Effector CD4-positive, alpha-beta T cell (primary cell): Measurements from ENCODE around the gene KDM5A.
"Not testable (repeated sequence)": the region's sequence is repeated elsewhere in the genome, so short reads cannot be mapped to it uniquely, and the experiment has no call there.

Experiments
- DNase-seq: peaks from one replicate; pipeline ENCODE4 v3.0.0-alpha.2; 2020

The KDM5A gene

DNA sequence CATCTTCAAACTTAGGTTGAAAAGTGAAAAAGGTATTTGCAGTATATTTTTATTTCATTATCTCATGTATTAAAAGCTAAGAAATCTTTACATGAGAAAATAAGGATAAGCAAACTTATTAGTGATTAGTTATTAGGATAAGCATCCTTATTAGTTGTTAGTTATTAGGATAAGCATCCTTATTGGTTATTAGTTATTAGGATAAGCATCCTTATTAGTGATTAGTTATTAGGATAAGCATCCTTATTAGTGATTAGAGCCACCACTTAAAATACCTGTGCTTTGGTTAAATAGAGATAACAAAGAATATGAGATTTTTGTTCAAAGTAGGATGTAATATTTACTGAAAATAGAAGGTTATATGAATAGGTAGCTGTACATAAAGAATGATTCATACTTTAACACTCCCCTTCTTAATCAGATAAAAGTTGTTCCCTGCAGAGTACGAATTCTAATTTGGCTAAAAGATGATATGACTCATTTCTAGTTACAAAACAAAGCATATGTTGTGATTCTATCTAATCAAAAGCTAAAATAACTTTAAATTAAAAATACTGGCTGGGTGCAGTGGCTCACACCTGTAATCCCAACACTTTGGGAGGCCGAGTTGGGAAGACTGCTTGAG is 56.4 kb downstream of the KDM5A start:
- no peak for DNase-seq

DNA sequence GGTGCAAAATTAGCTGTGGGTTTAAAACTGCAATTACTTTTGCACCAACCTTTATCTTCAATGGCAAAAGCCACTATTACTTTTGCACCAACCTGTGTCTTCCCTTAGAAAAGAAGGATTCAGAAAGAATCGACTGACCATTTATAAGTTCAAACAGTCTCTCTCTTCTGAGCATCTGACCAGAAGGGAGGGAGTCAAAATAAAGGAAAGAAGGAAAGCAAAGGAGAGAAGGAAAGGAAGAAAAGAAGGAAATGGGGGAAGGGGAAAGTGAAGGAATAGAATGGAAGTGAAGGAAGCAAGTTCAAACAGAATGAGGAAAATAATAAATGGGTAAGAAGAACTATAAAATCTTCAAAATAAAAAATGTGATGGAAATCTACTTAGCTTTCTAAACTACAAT is 57.8 kb downstream of the KDM5A start:
- DNase-seq = no peak

DNA sequence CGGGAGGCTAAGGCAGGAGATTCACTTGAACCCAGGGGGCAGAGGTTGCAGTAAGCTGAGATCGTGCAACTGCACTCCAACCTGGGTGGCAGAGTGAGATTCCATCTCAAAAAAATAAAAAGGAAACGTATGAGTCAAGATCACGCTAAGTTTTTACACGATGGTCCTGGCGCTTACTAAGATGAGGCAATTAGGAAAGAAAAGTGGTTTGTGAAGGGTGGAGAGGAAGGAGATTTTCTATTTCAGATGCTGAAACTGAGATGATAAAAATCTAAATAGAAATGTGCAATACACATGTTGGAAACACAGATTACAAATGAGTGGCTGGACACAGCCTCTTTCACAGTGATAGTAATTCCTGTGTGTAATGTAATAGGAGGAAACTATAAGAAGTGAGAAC is 63.2 kb downstream of the KDM5A start:
- DNase-seq = no peak

DNA sequence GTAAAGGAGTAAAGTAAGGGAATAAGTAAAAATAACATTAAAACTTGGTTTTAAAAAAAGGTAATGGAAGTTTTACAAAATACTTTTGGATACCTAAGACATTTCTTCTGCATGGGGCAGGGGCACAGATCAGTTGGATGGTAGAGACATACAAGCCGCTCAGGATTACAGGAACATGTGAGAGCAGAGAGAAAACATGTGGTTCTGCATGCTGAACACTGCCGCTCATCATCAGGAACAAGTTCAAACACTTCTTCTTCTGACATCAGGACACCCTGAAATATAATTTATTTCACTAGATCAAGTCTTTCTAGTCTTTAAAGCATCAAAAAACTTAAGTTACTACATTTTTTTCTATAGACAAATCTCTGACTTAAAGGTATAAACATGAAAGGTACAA is 65.6 kb downstream of the KDM5A start:
- DNase-seq = no peak

DNA sequence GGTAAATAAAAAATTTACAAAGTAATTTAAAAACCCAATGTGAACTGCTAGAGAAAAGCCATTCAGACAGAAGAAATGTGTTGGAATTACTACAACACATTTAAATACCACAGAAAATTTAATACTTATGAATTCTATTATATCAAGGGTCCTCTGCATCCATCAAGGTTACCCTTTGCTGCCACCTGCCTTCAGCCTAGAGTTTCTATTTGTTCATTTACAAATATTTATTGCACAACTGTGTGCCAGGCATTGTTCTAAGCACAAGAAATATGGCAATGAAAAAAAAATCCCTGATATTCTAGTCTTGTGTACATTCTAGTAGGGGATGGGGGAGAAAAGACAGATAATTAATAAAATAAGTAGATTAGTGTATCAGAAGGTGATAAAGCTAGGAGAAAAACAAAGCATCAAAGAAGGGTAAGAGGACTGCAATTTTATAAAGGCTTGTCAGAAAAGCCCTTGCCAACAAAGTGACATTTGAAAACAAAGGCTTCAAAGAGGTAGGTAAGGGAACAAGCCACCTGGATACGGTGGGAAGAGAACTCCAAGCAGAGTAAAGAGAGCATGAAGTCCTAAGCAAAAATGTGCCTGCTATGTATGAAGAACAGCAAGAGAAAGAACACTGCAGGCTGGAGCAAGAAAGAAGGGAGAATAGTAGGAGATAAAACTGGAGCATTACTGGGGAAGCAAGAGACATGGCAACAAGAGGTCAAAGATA is 67.4 kb downstream of the KDM5A start:
- no peak for DNase-seq

DNA sequence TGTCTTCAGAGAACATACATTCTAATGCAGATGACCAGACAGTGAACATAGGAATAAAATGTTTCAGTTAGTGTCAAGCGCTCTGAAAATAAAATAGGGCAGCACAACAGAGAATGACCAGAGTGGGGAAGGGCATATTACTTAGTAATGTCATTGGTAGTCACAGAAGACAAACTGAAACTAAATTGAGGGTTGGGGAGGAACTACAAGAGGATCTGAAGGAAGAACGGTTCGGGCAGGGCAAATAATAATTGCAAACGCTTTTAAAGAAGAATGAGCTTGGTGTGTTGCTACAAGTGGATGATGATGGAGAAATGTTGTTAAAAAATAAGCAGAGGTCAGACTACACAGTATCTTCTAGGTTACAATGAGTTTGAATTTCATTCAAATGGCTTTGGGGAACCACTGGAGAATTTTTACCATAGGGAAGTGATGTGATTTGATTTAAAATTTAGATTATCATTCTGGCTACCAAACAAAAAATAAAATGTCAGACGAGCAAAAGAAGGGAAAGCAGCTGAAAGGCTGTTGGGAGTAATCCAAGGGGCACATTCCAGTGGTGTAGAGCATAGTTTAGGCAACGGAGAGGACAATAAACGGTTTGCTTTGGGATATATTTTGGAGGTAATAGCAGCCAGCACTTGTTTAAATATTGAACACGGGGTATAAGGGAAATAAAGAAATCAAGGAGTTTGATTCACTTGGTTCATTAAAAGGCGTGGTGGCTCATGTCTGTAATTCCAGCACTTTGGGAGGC is 70.2 kb downstream of the KDM5A start:
- DNase-seq = no peak

DNA sequence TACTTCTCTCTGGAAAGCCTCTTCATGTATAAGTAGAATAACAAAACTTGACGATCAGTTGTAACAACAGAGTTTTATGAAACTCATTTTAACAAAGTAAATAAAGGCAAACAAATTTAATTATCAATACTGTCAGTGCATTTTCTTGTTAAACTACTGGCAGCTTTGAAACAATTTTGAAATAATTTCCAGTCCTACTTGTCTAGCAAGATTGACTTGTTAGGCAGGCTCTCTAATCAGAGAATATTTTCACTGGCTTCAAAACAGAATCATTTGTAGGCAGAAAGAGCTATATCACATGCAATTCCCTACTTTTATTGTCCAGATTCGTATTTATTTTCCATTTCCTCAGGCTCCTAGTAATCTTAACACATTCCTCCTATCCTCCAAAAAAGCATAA is 80.6 kb downstream of the KDM5A start:
- no peak for DNase-seq

DNA sequence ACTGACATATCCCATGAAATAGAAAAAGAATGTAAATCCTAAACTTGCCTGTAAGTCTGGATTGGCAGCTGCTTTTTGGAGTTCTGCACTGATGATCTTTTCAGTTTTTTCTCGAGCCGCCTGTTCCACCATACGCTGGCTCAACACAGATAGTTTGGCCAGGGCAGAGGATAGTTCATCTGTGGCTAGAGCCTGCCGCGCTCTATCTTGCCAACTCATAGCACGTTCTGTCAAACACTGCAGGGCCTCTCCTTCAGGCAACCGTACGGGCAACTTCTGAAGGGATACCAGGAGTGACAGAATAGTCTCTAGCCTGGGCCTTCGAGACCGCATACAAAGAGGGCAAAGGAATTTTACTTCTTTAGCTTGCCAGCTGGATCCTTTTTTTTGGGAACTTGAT is 81.7 kb downstream of the KDM5A start:
- no peak for DNase-seq

DNA sequence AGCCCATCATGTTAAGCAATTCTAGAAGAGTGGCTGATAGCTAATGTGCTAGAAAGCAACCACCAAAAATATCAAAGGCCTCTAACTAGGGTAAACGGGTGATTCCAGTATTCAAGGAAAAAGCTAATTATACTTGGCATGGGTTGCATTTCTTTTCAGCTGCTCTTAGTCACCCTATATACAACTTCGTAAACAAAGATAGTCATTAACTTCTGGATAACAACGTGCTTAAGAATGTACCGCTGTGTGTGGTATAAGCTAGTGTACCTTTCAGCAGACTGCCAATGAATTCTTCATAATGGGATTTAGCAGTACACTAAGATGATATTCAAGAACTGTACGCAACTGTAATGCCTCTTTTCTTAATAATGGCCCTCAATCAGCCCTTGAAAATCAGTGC is 84.3 kb downstream of the KDM5A start:
- DNase-seq = no peak

DNA sequence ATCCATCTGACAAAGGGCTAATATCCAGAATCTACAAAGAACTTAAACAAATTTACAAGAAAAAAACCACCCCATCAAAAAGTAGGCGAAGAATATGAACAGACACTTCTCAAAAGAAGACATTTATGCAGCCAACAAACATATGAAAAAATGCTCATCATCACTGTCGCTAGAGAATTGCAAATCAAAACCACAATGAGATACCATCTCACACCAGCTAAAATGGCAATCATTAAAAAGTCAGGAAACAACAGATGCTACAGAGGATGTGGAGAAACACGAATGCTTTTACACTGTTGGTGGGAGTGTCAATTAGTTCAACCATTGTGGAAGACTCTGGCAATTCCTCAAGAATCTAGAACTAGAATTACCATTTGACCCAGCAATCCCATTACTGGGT is 86.4 kb downstream of the KDM5A start:
- DNase-seq = not testable (repeated sequence)

DNA sequence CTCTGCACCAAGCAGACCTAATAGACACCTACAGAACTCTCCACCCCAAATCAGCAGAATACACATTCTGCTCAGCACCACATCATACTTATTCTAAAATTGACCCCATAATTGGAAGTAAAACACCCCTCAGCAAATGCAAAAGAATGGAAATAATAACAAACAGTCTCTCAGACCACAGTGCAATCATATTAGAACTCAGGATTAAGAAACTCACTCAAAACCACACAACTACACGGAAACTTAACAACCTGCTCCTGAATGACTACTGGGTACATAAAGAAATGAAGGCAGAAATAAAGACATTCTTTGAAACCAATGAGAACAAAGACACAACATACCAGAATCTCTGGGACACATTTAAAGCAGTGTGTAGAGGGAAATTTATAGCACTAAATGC is 89.0 kb downstream of the KDM5A start:
- DNase-seq = not testable (repeated sequence)

DNA sequence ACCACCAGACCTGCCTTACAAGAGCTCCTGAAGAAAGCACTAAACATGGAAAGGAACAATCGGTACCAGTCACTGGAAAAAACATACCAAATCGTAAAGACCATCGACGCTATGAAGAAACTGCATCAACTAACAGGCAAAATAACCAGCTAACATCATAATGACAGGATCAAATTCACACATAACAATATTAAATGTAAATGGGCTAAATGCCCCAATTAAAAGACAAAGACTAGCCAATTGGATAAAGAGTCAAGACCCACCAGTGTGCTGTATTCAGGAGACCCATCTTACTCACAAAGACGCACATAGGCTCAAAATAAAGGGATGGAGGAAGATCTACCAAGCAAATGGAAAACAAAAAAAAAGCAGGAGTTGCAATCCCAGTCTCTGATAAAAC is 89.6 kb downstream of the KDM5A start:
- not testable (repeated sequence) for DNase-seq

DNA sequence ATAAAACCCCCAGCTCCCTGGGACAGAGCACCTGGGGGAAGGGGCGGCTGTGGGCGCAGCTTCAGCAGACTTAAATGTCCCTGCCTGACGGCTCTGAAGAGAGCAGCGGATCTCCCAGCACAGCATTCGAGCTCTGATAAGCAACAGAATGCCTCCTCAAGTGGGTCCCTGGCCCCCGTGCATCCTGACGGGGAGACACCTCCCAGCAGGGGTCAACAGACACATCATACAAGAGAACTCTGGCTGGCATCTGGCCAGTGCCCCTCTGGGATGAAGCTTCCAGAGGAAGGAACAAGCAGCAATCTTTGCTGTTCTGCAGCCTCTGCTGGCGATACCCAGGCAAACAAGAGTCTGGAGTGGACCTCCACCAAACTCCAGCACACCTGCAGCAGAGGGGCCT is 91.1 kb downstream of the KDM5A start:
- DNase-seq = not testable (repeated sequence)

DNA sequence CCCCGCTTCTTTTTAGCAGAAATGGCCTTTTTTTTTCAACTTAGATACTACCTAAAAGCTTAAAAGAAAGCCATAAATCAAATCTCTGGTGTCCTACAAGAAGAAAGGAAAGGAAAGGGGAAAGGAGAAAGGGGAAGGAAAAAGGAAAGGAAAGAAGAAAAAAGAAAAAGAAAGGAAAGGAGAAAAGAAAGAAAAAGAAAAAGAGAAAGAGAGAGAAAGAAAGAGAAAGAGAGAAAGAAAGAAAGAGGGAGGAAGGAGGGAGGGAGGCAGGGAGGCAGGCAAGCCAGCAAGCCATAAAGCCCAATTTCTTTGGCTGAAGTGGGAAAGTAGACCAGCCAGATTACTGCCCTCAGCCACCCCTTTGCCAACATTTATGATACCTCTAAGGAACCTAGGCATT is 94.0 kb downstream of the KDM5A start:
- DNase-seq = no peak

DNA sequence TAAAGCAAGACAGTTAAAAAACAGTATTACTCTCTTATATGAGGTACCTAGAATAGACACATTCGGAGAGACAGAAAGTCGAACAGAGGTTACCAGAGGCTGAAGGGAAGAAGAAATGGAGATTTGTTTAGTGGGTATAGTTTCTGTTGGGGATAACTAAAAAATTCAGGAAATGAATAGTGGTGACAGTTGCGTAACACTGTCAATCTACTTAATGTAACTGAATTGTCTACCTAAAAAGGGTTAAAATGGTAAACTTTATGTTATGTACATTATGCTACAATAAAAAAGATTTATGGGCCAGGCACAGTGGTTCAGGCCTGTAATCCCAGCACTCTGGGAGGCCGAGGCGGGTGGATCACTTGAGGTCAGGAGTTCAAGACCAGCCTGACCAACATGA is 95.9 kb downstream of the KDM5A start:
- DNase-seq = no peak

DNA sequence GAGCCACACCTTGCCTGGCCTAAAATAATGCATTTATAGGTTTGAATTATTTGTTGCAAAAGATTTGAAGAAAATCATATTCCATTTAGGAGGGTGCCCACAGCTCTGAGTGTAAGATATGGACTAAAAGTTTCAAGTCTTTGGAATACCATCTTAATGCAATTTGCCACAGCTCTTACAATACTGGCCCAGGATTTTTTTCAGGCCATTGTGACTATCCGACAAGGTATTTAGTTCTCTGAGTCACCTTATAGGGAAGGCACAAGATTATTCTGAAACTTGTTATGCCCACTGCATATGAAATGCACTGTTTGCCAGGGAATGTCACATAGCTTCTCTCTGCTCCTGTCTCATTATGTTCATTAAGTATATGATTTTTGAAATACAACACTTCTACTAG is 96.9 kb downstream of the KDM5A start:
- no peak for DNase-seq

DNA sequence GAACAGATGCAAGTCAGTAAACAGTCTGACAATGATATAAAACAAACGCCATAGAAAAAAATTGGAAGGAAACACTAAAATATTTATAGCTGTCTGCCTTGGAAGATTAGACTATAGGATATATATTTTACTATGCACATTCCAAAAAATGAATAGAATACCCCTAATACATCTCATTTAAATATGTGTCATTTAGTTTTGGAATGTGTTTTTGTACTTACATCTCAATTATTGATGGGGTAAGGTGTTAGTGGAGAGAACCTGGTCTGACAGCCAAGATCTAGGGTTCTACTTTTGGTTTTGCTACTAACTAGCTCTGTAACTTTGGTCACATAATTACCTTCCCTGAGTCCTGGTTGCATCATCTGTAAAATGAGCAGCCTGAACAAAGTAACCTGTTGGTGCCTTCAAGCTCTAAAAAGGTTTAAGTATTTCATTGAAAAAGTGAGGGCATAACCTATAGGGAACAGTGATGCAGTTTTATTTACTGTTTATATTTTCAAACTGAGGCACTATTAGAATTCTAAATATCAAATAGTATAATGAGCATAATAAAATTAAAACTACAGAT is 97.9 kb downstream of the KDM5A start:
- DNase-seq = no peak

DNA sequence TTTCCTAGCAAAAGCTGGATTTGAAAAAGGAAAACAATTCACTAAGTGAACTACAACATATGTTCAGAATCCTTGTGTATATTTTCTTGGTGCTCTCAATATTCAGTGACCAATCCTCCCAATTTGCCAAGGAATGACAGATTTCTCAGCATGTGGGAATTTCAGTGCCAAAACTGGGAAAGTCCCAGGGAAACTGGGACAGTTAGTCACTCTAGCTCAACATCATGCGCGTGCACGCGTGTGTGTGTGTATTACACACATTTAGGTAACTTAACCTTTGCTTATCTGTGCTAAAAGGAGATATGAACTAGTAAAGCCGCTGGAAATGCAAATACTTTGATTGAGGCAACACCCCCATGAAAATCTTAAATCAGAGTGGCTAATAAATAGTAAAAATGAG is 100.4 kb downstream of the KDM5A start:
- no peak for DNase-seq

DNA sequence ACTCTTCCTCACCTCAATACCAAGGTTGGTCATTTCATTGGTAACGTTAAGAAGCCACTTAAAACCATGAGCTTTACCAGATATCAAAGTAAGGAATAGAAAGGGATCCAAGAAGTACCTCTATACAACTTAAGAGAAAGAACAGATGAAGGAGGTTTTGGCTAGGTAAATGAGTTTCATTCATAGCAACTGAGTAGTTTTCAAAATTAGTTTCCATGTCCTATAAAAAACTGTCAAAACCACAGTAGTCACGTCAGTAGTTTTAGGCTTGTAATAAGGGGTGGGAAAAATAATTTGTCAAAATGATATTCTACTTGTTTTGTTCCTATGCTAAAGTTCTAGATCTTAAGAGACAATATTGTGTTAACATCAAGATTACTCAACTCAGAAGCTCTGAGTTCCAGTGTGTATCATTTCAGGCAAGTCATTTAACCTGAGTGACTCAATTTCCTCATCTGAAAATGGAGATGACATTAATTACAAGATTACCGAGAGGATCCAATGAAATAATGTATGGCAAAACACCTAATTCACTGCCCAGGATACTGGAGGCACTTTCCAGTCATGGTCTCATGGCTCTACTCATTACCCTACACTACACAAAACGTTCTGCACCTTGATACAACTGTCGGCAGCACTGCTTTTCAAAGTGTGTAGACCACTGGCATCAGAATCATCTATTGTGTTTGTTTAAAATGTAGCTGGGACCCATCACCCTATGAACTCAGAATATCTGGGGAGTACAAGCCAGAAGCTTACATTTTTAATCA is 102.4 kb downstream of the KDM5A start:
- no peak for DNase-seq

DNA sequence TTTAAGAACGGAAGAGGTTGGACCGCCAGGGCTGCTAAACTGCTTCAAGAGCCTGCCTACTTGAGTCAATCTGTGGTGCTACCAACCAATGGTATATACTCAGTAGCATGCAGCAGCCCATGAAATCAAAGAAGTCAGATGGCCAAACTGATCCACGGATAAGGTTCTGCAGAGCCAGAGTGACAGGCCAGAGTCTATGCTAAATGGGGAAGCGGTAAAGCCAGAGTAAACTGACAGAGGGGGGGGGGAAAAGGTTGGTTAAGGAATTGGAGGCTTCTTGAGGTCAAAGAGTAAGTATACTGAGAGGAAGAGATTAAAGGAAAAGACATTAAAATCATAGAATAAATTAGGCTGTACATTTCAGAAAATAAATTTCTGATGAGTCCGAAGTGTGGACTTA is 111.1 kb downstream of the KDM5A start:
- DNase-seq = no peak

DNA sequence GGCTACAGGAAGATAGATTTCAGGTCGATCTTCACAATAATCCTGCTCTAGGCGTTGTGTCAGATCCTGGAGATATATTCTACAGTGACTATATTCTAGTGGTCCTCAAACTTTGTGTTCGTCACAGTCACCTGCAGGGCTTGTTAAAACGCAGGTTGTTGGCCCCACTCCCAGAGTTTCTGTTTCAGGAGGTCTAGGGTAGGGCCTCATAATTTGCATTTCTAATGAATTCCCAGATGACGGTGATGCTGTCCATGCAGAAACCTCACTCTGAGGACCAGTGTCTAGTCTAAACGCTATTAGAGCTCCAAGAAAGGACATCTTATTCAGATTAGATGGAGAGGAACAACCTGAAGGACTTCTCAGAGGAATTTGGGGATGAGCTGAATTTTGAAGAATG is 113.3 kb downstream of the KDM5A start:
- no peak for DNase-seq

DNA sequence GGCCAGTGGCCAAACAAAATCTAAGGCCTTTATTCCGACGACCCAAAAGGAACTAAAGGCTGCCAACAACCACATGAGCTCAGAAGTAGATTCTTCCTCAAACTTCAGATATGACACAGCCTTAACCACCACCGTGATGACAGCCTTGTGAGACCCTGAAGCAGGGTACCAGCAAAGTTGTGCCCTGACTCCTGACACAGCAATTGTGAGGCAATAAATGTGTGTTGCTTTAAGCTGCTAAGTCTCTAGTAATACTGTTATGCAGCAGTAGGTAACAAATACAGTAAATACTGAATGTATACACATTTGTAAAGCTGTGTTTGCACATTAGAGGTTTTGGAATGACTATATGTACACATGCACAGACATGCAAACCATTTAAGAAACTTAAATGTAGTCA is 115.7 kb downstream of the KDM5A start:
- DNase-seq = no peak

DNA sequence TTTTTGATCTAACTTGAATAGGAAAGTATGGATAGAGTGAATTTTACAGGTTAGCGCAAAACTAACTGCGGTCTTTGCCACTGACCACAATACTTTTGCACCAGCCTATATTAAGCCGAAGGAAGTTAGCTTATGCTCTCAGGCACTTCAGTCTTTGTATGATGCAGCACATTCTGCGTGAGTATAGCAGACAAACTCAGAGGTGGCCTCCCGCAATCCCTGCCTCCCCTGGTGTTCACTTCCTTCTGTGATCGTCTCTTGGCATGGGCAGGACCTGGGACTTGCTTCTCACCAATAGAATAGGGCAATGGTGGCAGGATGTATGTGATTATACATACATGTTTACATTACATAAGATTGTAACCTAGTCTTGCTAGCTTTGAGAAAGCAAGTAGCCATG is 116.2 kb downstream of the KDM5A start:
- no peak for DNase-seq
